Measurements from ENCODE around the gene PTGES3L.
"Not testable (repeated sequence)": the region's sequence is repeated elsewhere in the genome, so short reads cannot be mapped to it uniquely, and the experiment has no call there.

Gene PTGES3L

DNA sequence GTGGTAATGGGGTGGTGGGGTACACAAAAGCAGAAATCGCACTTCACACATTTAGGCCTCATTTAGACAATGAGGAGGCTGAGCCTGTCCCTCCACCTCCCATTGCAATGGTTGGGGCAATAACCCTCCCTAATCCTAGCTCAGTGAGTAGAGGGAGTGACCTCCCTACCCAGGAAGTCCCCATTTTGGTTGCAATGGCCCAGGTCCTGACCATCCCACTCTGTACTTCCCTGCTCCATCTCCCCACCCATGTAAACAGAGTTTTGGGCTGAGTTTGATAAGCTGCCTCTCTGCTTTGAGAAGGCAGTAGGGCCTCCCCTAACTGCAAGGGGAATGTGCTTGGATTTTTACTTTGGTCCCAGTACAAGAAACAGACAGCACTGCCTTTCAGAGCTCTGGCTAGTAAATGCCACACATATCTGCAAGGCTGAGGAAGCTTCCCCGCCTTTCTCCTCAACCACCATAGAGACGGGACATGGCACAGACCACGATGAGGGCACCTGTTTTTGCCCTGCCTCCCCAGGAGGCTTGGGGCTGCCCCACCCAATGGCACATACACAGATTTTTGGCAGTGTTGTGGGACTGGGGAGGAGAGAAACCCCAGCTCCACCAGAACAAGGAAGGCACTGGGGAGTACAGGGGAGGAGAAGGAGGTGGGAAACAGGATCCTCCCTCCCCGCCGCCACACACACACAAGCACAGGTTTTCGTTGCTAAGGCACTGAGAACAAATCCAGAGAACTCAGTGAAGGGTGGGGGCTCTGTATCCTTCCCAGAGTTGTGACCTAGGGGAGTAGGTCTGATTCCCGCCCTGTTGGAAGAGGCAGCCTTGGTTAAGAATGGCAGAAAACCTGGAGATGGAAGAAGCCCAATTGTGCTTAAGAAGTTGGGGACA, 35.0 kb upstream of the PTGES3L start:
- FAIRE-seq (no peak), DNase-seq (ENCODE audit: low spot score) (no peak)

DNA sequence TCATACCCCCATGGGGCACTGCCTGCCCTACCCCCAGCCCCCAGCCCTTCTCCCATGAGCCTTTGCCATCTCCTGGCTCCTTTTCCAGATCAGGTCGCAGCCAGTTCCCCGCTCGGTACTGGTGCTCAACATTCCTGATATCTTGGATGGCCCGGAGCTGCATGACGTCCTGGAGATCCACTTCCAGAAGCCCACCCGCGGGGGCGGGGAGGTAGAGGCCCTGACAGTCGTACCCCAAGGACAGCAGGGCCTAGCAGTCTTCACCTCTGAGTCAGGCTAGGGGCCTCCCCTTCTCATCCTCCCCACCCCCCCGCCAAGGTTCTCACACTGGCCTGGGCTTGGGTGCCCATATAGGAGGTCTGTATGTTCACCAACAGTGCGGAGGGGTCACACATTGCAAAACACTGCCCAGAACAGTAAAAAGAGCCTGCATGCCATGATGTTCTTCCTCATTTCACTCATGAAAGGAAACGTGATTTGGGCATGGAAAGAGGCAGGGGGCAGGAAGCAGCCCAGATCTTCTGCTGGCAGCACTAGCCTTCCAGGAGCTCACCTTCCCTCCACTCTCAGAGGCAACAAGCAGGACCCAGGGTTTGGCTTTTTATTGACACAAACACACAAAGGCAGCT, 34.3 kb upstream of the PTGES3L start:
- DNase-seq (ENCODE audit: low spot score) (no peak), FAIRE-seq (no peak)

DNA sequence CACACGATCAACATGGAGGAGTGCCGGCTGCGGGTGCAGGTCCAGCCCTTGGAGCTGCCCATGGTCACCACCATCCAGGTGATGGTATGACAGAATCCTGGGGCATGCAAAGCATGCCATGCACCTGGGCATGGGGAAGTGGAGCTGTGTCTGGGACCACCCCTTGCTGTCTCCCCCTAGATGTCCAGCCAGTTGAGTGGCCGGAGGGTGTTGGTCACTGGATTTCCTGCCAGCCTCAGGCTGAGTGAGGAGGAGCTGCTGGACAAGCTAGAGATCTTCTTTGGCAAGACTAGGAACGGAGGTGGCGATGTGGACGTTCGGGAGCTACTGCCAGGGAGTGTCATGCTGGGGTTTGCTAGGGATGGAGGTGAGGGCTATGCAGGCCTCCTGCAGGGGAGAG, 33.4 kb upstream of the PTGES3L start:
- FAIRE-seq = no peak
- DNase-seq (ENCODE audit: low spot score) = no peak

DNA sequence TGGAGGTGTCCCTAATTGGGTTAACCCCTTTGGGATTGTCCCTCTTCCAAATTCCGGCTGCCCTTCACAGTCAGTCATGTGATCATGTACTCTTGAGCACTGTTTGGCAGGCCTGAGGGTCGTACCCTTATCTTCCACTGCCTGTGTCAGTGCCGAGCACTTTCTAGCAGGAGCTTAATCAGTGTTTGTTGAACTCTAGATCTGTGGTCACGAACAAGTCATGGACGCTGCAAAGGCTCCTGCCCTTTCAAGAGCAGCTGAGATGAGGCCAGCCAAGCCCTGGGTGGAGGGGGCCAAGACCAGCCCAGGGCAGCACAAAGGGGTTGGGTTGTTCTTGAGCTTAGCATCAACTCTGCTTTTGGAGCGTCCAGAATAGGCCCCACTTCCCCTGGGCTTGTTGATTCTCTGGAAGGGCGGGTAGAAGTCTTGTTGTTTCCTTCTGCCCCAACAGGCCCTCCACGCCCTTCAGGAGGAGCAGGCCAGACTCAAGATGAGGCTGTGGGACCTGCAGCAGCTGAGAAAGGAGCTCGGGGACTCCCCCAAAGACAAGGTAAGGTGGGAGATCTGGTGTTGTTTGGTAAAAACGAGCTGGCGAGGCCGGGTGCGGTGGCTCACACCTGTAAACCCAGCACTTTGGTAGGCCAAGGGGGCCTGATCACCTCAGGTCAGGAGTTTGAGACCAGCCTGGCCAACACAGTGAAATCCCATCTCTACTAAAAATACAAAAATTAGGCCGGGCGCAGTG, 32.0 kb upstream of the PTGES3L start:
- no peak for DNase-seq (ENCODE audit: low spot score)
- FAIRE-seq = no peak

DNA sequence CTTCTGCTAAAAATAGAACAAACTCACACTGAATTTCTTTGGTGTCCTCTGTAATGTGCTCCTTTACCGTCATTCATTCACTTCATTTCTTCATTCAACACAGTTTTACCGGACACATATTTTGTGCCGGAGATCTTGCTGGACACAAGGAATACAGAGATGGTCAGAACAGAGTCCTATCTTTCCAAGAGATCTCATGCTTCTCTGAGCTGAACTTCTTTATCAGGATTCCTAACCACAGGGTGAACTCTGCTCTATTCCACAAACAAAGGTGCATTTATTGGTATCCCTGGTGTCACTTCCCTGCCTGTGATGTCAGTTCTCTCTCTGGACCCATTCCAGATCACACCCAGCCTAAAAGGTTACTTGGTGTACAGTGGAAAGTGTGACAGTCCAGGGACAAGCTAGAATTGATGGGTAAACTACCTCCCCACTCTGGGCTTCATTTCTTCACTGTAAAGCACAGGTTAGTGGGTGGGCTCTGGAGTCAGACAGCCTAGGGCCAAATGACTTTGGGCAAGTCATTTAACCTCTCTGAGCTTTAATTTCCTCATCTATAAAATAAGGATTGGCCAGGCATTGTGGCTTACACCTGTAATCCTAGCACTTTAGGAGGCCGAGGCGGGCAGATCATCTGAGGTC, 30.9 kb upstream of the PTGES3L start:
- DNase-seq (ENCODE audit: low spot score) (no peak), FAIRE-seq (no peak)

DNA sequence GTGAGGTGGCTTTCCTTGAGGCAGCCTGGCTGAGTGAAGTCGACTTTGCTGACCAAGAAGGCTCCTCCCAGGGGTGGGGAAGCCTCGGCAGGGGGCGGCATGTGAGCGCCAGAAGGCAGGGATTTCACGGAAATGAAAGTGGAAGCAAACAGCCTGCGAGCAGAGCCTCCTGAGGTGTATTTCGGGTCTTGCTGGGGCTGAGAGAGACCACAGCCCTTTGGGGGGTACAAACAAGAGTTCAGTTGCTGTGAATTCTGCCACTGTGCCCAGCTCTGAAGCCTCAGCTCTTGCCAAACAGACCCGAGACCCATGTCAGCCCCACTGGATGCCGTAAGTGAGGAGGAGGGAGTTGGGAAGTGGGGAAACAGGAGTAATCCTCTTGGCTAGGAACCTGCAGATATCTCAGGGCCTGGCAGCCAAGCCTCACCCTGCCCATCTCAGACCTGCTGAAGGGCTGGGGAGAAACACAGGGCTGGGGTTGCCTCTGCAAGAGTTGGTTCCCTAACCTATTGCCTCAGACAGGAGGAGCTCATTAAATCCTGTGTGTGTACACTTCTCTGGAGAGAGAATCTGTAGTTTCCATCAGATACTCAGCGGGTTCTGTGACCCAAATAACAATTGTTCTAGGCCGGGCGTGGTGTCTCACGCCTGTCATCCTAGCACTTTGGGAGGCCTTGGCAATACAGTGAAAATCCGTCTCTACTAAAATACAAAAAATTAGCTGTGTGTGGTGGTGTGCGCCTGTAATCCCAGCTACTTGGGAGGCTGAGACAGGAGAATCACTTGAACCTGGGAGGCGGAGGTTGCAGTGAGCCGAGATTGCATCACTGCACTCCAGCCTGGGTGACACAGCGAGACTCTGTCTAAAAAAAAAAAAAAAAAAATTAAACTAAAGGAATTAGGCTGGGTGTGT, 27.0 kb upstream of the PTGES3L start, which contains the start of gene IFI35:
IFI35 (plus strand) TSS at position 146 of the 913 bp plus-strand sequence; CDS start at position 310, 164 bp downstream.
- DNase-seq (ENCODE audit: low spot score) (peak; percentile 67), FAIRE-seq (no peak)

DNA sequence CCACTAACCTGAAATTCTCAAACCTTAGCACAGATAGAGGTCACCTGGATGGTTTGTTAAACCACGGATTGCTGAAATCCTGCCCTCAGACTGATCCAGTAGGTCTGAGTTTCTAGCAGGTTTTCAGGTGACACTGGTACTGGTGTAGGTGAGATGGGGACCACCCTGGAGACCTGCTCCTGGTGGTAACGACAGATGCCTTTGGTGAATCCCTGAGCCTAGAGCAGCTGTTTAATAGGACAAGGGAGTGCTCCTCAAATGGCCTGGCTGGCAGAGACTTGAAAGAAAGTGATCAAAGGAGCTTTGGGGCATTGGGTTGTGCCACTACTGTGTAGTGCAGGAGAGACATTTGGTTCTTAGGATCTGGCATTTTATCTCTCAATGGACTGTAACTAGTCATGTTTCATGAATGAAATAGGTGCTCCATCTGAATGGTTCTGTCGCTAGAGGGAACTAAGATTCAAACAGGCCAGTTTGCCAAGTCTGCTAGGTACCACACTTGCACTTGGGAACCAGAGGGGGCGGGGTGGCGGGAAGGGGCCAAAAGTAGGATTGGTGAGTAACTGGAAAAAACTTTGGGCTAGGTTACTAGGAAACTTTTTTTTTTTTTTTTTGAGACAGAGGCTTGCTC, 23.8 kb upstream of the PTGES3L start:
- FAIRE-seq (no peak), DNase-seq (ENCODE audit: low spot score) (peak; percentile 49)

DNA sequence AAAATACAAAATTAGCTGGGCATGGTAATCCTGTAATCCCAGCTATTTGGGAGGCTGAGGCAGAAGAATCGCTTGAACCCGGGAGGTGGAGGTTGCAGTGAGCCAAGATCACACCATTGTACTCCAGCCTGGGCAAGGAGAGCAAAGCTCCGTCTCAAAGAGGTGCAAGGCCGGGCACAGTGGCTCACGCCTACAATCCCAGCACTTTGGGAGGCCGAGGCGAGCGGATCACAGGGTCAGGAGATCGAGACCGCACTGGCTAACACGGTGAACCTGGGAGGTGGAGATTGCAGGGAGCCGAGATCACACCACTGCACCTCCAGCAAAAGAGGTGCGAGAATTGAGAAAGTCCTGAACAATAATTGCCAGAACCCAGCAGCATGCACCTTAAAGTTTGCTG, 21.0 kb upstream of the PTGES3L start:
- FAIRE-seq; DNase-seq (ENCODE audit: low spot score): not testable (repeated sequence)

DNA sequence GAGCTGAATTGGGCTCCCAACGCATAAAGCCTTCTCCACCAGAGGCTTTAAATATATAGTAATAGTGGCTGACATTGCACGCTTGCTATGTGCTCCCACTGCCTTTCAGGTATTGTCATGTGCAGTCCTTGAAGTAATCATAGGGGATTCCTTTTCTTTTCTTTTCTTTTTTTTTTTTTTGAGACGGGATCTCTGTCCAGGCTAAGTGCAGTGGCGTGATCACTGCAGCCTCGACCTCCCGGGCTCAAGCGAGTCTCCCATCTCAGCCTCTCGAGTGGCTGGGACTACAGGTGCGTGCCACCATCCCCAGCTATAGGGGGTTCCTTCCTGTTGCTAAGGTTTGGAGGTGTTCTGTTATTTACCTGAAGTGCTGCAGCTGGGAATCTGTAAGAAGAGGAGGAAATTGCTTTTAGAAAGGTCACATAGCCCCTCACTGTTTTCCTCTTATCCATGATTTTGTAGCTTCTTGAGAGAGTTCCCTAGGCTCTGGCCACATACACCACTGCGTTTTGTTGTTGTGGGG, 19.2 kb upstream of the PTGES3L start:
- DNase-seq (ENCODE audit: low spot score) (no peak), FAIRE-seq (no peak)

DNA sequence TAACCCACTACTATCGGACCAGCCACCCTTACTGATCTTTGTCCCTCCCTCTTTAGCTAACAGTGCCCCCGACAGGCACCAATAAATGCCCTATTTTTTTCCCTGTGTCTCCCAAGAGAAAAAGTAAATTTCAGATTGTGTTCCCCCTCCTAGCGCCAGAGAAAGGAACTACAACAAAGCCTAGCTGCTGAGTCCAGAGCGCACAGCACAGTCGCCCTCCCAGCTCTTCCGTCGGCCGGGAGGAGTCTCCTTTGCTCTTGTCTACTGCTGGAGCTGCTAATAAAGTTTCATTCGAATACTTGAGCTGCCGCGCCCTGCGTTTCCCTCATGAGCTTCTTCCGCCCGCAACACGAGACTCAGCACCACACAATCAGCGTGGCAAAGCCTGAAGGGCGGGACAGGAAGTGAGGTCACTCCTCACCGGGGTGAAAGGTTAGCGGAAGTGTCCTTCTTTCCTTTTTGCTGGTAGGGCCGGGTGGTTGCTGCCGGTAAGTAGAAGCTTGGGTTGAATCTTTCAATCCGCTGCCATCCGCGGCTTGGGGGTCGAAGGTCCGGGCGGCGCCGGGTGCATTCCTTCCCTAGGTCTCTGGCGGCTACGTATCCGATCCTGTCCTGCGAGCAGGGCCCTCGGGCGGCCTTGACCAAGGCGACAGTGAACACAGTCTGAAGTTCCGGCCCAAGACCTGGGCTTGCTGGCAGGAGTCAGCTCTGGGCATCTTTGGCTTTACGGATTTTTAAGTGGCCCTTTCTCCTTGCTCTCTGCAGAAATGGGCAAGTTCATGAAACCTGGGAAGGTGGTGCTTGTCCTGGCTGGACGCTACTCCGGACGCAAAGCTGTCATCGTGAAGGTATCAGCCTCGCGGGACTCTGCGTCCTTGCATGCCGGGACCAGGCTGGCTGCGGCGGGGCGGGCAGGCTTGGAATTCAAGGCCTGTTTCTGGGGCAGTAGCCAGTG, 18.4 kb upstream of the PTGES3L start, which contains the start of gene RPL27:
RPL27 (plus strand) TSS at position 436 of the 955 bp plus-strand sequence; CDS start at position 768, 332 bp downstream.
- FAIRE-seq (peak; percentile 96), DNase-seq (ENCODE audit: low spot score) (peak; percentile 100)

DNA sequence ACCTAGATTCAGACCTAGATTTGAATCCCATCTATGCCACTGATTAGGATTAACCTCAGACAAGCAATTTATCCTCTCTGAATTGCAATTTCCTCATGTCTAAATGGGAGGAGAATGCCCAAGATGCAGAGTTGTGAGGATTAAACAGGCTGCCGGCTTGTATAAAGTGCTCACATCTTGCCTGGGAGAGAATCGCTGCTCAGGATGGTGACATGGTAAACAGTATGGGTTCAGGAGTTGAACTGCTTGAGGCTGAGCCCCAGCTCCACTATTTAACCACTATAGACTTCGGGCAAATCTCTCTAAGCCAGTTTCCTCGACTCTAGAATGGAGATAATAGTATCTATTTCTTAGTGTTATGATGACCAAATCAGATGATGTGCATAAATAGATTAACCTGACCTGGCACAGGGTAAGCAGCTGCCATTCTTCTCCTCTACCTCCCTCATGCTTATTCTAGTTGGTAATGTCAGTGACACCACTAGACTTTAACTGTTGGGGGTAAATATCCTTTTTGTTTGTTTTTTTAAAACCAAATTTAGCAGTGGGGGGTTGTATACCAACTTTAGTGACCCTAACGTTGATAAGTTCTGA, 17.6 kb upstream of the PTGES3L start:
- no peak for DNase-seq (ENCODE audit: low spot score)
- no peak for FAIRE-seq

DNA sequence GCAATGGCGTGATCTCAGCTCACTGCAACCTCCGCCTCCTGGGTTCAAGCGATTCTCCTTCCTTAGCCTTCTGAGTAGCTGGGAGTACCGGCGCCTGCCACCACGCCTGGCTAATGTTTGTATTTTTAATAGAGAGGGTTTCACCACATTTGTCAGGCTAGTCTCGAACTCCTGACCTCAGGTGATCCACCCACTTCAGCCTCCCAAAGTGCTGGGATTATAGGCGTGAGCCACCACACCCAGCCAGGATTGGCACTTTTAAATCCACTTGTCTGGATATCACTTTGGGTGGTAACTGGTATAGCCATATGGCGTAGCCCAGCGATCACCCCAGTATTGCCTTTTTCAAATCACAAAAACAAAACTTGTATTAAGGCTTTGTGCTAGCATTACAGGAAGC, 14.0 kb upstream of the PTGES3L start:
- not testable (repeated sequence) for FAIRE-seq; DNase-seq (ENCODE audit: low spot score)

DNA sequence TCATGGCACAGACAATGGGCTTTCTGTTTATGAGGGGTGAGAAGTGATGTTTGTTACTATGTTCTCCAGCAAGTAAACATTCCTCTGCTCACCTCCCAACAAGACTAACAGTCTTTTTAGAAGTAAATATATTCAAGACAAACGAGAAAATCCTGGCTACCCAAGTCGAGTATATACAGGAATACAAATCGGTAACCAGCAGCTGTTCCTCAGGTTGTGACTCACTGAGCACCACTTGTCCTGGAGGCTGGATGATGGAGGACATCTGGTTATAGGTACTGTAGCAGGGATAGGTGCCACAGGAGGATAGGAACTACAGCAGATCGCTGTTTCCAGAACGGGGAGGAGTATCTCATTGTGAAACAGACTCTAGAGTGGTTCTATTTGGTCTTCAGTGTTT, 13.0 kb upstream of the PTGES3L start:
- FAIRE-seq (no peak), DNase-seq (ENCODE audit: low spot score) (no peak)

DNA sequence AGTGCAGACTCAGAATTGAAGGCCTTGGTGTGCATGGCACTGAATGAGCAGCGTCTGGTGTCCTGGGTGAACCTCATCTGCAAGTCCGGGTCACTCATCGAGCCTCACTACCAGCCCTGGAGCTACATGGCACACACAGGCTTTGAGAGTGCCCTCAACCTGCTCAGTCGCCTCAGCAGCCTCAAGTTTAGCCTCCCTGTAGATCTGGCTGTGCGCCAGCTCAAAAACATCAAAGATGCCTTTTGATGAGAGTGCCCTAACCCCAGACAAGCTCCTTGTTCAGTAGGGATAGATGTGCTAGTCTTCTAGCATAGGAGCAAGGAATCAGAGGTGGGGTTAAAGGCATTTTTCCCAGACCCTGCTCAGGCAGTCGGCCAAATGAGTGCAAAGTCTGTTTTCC, 11.6 kb upstream of the PTGES3L start:
- no peak for DNase-seq (ENCODE audit: low spot score)
- no peak for FAIRE-seq

DNA sequence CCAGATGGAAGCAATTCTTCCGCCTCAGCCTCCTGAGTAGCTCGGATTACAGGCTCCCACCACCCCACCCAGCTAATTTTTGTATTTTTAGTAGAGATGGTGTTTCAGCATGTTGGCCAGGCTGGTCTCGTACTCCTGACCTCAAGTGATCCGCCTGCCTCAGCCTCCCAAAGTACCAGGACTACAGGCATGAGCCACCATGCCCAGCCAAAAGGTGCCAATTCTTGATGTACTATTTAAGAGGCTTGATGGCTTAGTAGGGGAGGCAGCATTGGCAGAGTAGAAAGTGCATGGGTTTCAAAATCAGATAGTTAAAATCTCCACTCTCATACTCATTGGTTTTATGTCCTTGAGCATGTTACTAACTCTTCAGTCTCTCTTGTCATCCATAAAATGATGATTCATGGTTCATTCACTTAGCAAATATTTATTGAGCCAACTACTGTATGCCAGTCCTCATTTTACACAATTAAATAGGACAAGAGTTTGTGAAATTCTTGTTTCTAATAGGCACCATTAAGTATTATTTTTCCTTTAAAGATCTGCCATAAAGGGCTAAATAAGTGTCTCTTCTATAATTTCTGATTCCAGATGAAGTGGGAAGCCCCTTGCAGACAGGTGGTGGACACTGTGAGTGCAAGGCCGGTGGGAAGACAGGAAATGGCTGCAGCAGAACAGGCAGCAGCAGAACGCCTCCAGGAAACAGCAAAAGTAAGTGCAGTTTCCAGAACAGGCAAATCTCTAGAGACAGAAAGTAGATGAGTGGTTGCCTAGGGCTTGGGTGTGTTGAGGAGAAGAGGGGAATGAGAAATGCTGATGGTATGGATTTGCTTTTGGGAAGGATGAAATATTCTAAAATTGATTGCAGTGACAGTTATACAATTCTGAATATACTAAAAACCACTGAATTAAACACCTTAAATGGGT, 10.1 kb upstream of the PTGES3L start:
- FAIRE-seq = peak; percentile 53
- DNase-seq (ENCODE audit: low spot score) = peak; percentile 44

DNA sequence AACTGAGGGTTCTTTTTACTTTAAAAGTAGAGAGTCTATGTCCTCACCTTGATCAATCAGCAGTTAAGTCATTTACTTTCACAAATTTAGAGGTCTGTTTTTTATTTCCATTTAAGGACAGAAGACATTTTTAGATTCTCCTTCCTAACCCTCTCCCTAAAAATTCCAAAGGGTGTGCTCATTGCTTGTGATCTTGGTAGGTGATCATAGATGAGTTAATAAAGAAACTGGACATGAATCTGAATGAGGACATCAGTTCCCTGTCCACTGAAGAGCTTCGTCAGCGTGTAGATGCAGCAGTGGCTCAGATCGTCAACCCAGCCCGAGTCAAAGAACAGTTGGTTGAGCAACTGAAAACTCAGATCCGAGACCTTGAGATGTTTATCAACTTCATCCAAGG, 9.3 kb upstream of the PTGES3L start:
- FAIRE-seq = no peak
- no peak for DNase-seq (ENCODE audit: low spot score)

DNA sequence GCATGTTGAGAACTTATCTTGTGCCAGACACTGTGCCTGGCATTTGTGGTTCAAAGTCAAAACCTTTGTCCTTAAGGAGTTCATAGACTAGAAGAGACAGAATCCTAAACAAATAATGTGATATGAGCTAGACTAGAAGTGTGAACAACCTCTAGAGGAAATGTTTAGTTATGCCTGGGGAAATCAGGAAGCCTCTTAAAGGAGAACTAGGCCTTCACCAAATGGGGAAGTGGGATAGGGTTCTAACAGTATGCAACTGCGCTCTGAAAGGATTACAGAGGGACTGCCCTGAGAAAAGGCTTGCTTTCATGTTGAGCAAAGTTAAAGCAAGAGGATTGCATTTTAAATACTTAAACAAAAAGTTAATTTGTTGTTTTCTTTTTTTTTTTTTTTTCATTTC, 5.3 kb upstream of the PTGES3L start:
- DNase-seq (ENCODE audit: low spot score) = no peak
- no peak for FAIRE-seq

Data from RCC 7860 (cell line).